ENCODE data around the gene TBX19. TPM values are rescaled to one million over a fixed set of nuclear protein-coding genes. Genes with fewer than 3 reads are reported as not detected.

The TBX19 gene
- total RNA-seq, 1 experiment from 2014 or later = 2.8 TPM

- POLR2A ChIA-PET = no interaction called here
Observed at GRCh38 chr1:168263130-168263529, 17.5 kb upstream of the TBX19 start.

DNA sequence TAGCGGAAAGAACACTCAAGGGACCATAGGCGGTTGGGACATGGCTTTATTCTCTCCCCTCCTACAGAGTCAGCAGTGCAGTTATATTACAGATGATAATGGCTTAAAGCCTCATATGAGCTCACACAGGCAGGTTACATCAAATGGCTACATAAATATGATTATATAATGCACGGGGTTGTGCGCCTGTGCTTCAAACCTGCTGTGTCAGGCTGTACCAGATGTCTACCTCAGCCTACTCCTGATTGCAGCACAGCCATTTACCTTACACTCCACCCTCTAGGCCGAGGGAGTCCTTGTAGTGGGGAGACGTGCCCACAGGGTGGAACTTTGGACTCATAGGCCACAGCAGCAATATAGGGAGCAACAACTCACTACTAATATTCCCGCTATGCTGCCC lies 16.4 kb upstream of the TBX19 start:
- Mint-ChIP-seq H3K9me3 (ENCODE audit: unreplicated experiment) (peaks cover 10% of the 10 kb centered on the region), H3K4me1 (ENCODE audit: low read depth, unreplicated experiment) (no peaks in the 10 kb centered on the region), H3K4me3 (ENCODE audit: unreplicated experiment) (no peak overlapping the region), H3K27ac (ENCODE audit: unreplicated experiment) (no peak overlapping the region), H3K27me3 (ENCODE audit: insufficient read depth, unreplicated experiment) (no peaks in the 10 kb centered on the region), H3K36me3 (ENCODE audit: insufficient read depth, unreplicated experiment) (peaks cover 5% of the 10 kb centered on the region)
- Histone ChIP-seq H3K9me3 (no peaks in the 10 kb centered on the region; the same call in 1 of the 2 replicates), H3K27me3 (replicated peaks; ENCODE audit: control insufficient read depth, insufficient read depth, low read length) (no peaks in the 10 kb centered on the region), H3K36me3 (ENCODE audit: control insufficient read depth, insufficient read depth, low read length) (no peaks in the 10 kb centered on the region; the same call in 1 of the 2 replicates), H3K4me1 (no peaks in the 10 kb centered on the region), H3K4me3 (ENCODE audit: low read depth, low read length) (no peak overlapping the region)
- BruUV-seq (replicated peaks) = no TSS peak
- POLR2A ChIA-PET = no interaction called here
- no peak for TF ChIP-seq CTCF (IDR thresholded peaks at IDR 0.05; ENCODE audit: insufficient read depth in 1 of 2, low read depth in 1 of 2, low read length in 1 of 2, severe bottlenecking in 1 of 2, unreplicated experiment in 1 of 2)
- CTCF ChIA-PET = no interaction called here
- intact Hi-C loops (cut with micrococcal nuclease; ENCODE audit: unreplicated experiment) = no loop called here
- no peak for DNase-seq

More at GRCh38 chr1:168263130-168263529, 17.5 kb upstream of the TBX19 start:
- no TSS peak for BruUV-seq (replicated peaks)
- H3K9me3 ChIP-seq = no peaks in the 10 kb centered on the region; the same call in 1 of the 2 replicates
- no peaks in the 10 kb centered on the region for H3K4me1 Mint-ChIP-seq (ENCODE audit: low read depth, unreplicated experiment)
- intact Hi-C loops (cut with micrococcal nuclease; ENCODE audit: unreplicated experiment) = no loop called here
- no peak overlapping the region for H3K4me3 Mint-ChIP-seq (ENCODE audit: unreplicated experiment)
- CTCF ChIA-PET = no interaction called here
- H3K4me3 ChIP-seq (ENCODE audit: low read depth, low read length) = no peak overlapping the region
- DNase-seq = no peak
- no peaks in the 10 kb centered on the region for H3K4me1 ChIP-seq
- H3K36me3 Mint-ChIP-seq (ENCODE audit: insufficient read depth, unreplicated experiment) = peaks cover 5% of the 10 kb centered on the region
- no peaks in the 10 kb centered on the region for H3K27me3 Mint-ChIP-seq (ENCODE audit: insufficient read depth, unreplicated experiment)
- no peaks in the 10 kb centered on the region for H3K27me3 ChIP-seq (replicated peaks; ENCODE audit: control insufficient read depth, insufficient read depth, low read length)
- no peak overlapping the region for H3K27ac Mint-ChIP-seq (ENCODE audit: unreplicated experiment)
- H3K36me3 ChIP-seq (ENCODE audit: control insufficient read depth, insufficient read depth, low read length) = no peaks in the 10 kb centered on the region; the same call in 1 of the 2 replicates
- H3K9me3 Mint-ChIP-seq (ENCODE audit: unreplicated experiment) = peaks cover 10% of the 10 kb centered on the region
- no peak for TF ChIP-seq CTCF (IDR thresholded peaks at IDR 0.05; ENCODE audit: insufficient read depth in 1 of 2, low read depth in 1 of 2, low read length in 1 of 2, severe bottlenecking in 1 of 2, unreplicated experiment in 1 of 2)

- intact Hi-C loops (cut with micrococcal nuclease; ENCODE audit: unreplicated experiment) = no loop called here
- CTCF ChIA-PET = no interaction called here
- DNase-seq = no peak
- no peaks in the 10 kb centered on the region for H3K27me3 Mint-ChIP-seq (ENCODE audit: insufficient read depth, unreplicated experiment)
- H3K4me1 ChIP-seq = no peaks in the 10 kb centered on the region
- no peak overlapping the region for H3K4me3 Mint-ChIP-seq (ENCODE audit: unreplicated experiment)
- H3K27me3 ChIP-seq (replicated peaks; ENCODE audit: control insufficient read depth, insufficient read depth, low read length) = no peaks in the 10 kb centered on the region
- H3K27ac Mint-ChIP-seq (ENCODE audit: unreplicated experiment) = no peak overlapping the region
- peaks cover 10% of the 10 kb centered on the region for H3K9me3 Mint-ChIP-seq (ENCODE audit: unreplicated experiment)
- no peak overlapping the region for H3K4me3 ChIP-seq (ENCODE audit: low read depth, low read length)
- no TSS peak for BruUV-seq (replicated peaks)
- no peaks in the 10 kb centered on the region; the same call in 1 of the 2 replicates for H3K9me3 ChIP-seq
- no peaks in the 10 kb centered on the region for H3K4me1 Mint-ChIP-seq (ENCODE audit: low read depth, unreplicated experiment)
- POLR2A ChIA-PET = no interaction called here
- TF ChIP-seq CTCF (IDR thresholded peaks at IDR 0.05; ENCODE audit: insufficient read depth in 1 of 2, low read depth in 1 of 2, low read length in 1 of 2, severe bottlenecking in 1 of 2, unreplicated experiment in 1 of 2) = no peak
- peaks cover 5% of the 10 kb centered on the region for H3K36me3 Mint-ChIP-seq (ENCODE audit: insufficient read depth, unreplicated experiment)
- no peaks in the 10 kb centered on the region; the same call in 1 of the 2 replicates for H3K36me3 ChIP-seq (ENCODE audit: control insufficient read depth, insufficient read depth, low read length)
Observed at GRCh38 chr1:168265596-168265995, 15.1 kb upstream of the TBX19 start.
